Esophagus squamous epithelium (tissue), 4 donors: ENCODE data around the gene CDH13.

Experiments used
- CTCF ChIP-seq, 6 experiments: fragments of 450-650 bp in 4 of 6; fragments of 200-600 bp in 2 of 6; sonication (generic) in 2 of 6; IDR thresholded peaks; one replicate each; pipeline ENCODE4 v1.5.1; 2016 to 2019; ENCODE audit warnings: antibody characterized with exemption in 6 of 6, mild to moderate bottlenecking in 4 of 6, moderate library complexity in 4 of 6
- POLR2A ChIP-seq, 4 donors: fragments of 450-650 bp; IDR thresholded peaks; one replicate each; pipeline ENCODE4 v1.6.1; 2017; ENCODE audit warnings: antibody characterized with exemption in 4 of 4, mild to moderate bottlenecking in 4 of 4, moderate library complexity in 3 of 4

- TF ChIP-seq CTCF (IDR thresholded peaks at IDR 0.05): peak in 1 of 6 experiments; percentile 9
- no peak for TF ChIP-seq POLR2A (IDR thresholded peaks at IDR 0.05)
These were observed 169.3 kb downstream of the CDH13 start for GRCh38 chr16:82796047-82796446.
